H9 (cell line): ENCODE measurements around the gene ARHGAP12. TPM values are rescaled to one million over a fixed set of nuclear protein-coding genes. Genes with fewer than 3 reads are reported as not detected.

Source experiments
- DNase-seq: peaks from one replicate; pipeline ENCODE4 v3.0.0-alpha.2; 2017
- H2AFZ ChIP-seq: one replicate; pipeline ENCODE4 v1.6.1; 2013; ENCODE audit warnings: mild to moderate bottlenecking, low read length, control low read depth, moderate library complexity
- H2AK5ac ChIP-seq: 2 replicates; pipeline ENCODE4 v1.6.1; 2013; ENCODE audit warnings: low read length, control low read depth, mixed read lengths; ENCODE audit not compliant: insufficient read length
- H2BK120ac ChIP-seq: one replicate; pipeline ENCODE4 v1.6.1; 2013; ENCODE audit warnings: low read depth, mild to moderate bottlenecking, low read length, control low read depth, inconsistent platforms; ENCODE audit not compliant: poor library complexity, severe bottlenecking
- H2BK12ac ChIP-seq: 2 replicates; pipeline ENCODE4 v1.6.1; 2013; ENCODE audit warnings: low read length, control low read depth, mixed read lengths, low read depth; ENCODE audit not compliant: insufficient read length
- H2BK15ac ChIP-seq: 2 replicates; pipeline ENCODE4 v1.6.1; 2013; ENCODE audit warnings: low read depth, low read length, control low read depth
- H2BK20ac ChIP-seq: one replicate; pipeline ENCODE4 v1.6.1; 2013; ENCODE audit warnings: low read depth, mild to moderate bottlenecking, low read length, control low read depth, inconsistent platforms; ENCODE audit not compliant: poor library complexity, severe bottlenecking
- H2BK5ac ChIP-seq: 2 replicates; pipeline ENCODE4 v1.6.1; 2013; ENCODE audit warnings: low read length, control low read depth, mixed read lengths; ENCODE audit not compliant: insufficient read length
- H3K14ac ChIP-seq: 2 replicates; pipeline ENCODE4 v1.6.1; 2013; ENCODE audit warnings: low read length, control low read depth; ENCODE audit not compliant: insufficient read depth
- H3K18ac ChIP-seq: 2 replicates; pipeline ENCODE4 v1.6.1; 2013; ENCODE audit warnings: low read depth, mild to moderate bottlenecking, mixed read lengths, low read length, control low read depth; ENCODE audit not compliant: insufficient read length
- H3K23ac ChIP-seq: 2 replicates; pipeline ENCODE4 v1.6.1; 2013; ENCODE audit warnings: low read length, control low read depth, mixed read lengths, low read depth; ENCODE audit not compliant: insufficient read length
- H3K23me2 ChIP-seq: 2 replicates; pipeline ENCODE4 v1.6.1; 2013; ENCODE audit warnings: low read depth, mild to moderate bottlenecking, mixed read lengths, low read length, control low read depth; ENCODE audit not compliant: insufficient read length, poor library complexity, severe bottlenecking
- H3K27ac ChIP-seq: 2 replicates; pipeline ENCODE4 v1.5.1; 2013; ENCODE audit warnings: low read length, control low read depth, mixed read lengths, low read depth; ENCODE audit not compliant: insufficient read length
- H3K27me3 ChIP-seq: 2 replicates; pipeline ENCODE4 v1.6.1; 2013; ENCODE audit warnings: low read length, control low read depth, inconsistent platforms; ENCODE audit not compliant: insufficient read depth
- H3K4ac ChIP-seq: 2 replicates; pipeline ENCODE4 v1.6.1; 2013; ENCODE audit warnings: low read depth, mild to moderate bottlenecking, control low read depth, inconsistent platforms, low read length, moderate library complexity
- H3K4me1 ChIP-seq: 2 replicates; pipeline ENCODE4 v1.6.1; 2013; ENCODE audit warnings: low read length, control low read depth, inconsistent platforms; ENCODE audit not compliant: insufficient read depth
- H3K4me2 ChIP-seq: 2 replicates; pipeline ENCODE4 v1.6.1; 2013; ENCODE audit warnings: low read length, control low read depth, mixed read lengths; ENCODE audit not compliant: insufficient read length, insufficient read depth
- H3K56ac ChIP-seq: 2 replicates; pipeline ENCODE4 v1.6.1; 2013; ENCODE audit warnings: low read depth, mild to moderate bottlenecking, mixed read lengths, low read length, control low read depth; ENCODE audit not compliant: insufficient read length
- H3K79me1 ChIP-seq: 2 replicates; pipeline ENCODE4 v1.6.1; 2013; ENCODE audit warnings: low read depth, mild to moderate bottlenecking, moderate library complexity, low read length, control low read depth, inconsistent platforms; ENCODE audit not compliant: insufficient read depth, poor library complexity, severe bottlenecking
- H3K79me2 ChIP-seq: 2 replicates; pipeline ENCODE4 v1.6.1; 2013; ENCODE audit warnings: low read length, control low read depth, inconsistent platforms; ENCODE audit not compliant: insufficient read depth
- H3K9ac ChIP-seq: 2 replicates; pipeline ENCODE4 v1.6.1; 2013; ENCODE audit warnings: low read length, control low read depth, mixed read lengths; ENCODE audit not compliant: insufficient read length; ENCODE audit errors: extremely low read depth
- H3K9me3 ChIP-seq: one replicate; pipeline ENCODE4 v1.6.1; 2013; ENCODE audit warnings: low read depth, low read length, inconsistent platforms; ENCODE audit not compliant: control insufficient read depth
- H3T11ph ChIP-seq: one replicate; pipeline ENCODE4 v1.6.1; 2013; ENCODE audit warnings: mild to moderate bottlenecking, low read length, control low read depth, inconsistent platforms
- H4K20me1 ChIP-seq: one replicate; pipeline ENCODE4 v1.6.1; 2013; ENCODE audit not compliant: control insufficient read depth, insufficient read length, insufficient read depth
- H4K5ac ChIP-seq: 2 replicates; pipeline ENCODE4 v1.6.1; 2013; ENCODE audit warnings: low read depth, mild to moderate bottlenecking, mixed read lengths, low read length, control low read depth; ENCODE audit not compliant: insufficient read length
- H4K8ac ChIP-seq: replicated peaks from 2 replicates; pipeline ENCODE4 v1.6.1; 2013; ENCODE audit warnings: low read length, control low read depth, mixed read lengths, low read depth; ENCODE audit not compliant: insufficient read length
- H4K91ac ChIP-seq: 2 replicates; pipeline ENCODE4 v1.6.1; 2013; ENCODE audit warnings: low read depth, mild to moderate bottlenecking, moderate library complexity, mixed read lengths, low read length, control low read depth; ENCODE audit not compliant: insufficient read length
- H3K27ac Mint-ChIP-seq, 3 experiments: 2 replicates in 2 of 3; 3 replicates in 1 of 3; pipeline ENCODE4 v1.8.0; 2020 to 2021; ENCODE audit warnings: mixed read lengths in 3 of 3, mild to moderate bottlenecking in 1 of 3, moderate library complexity in 1 of 3
- H3K27me3 Mint-ChIP-seq: 2 replicates; pipeline ENCODE4 v1.8.0; 2021; ENCODE audit warnings: low read depth, mild to moderate bottlenecking, moderate library complexity, mixed read lengths
- H3K36me3 Mint-ChIP-seq, 3 experiments: 2 replicates in 2 of 3; 3 replicates in 1 of 3; pipeline ENCODE4 v1.8.0; 2020 to 2021; ENCODE audit warnings: low read depth in 3 of 3, mixed read lengths in 3 of 3; ENCODE audit not compliant: insufficient read depth in 1 of 3
- H3K4me1 Mint-ChIP-seq, 2 experiments: 2 replicates each; pipeline ENCODE4 v1.8.0; 2020; ENCODE audit warnings: mixed read lengths in 2 of 2
- H3K4me3 Mint-ChIP-seq, 2 experiments: 2 replicates in 1 of 2; 3 replicates in 1 of 2; pipeline ENCODE4 v1.8.0; 2020 to 2021; ENCODE audit warnings: mild to moderate bottlenecking in 2 of 2, mixed read lengths in 2 of 2, moderate library complexity in 1 of 2
- H3K9me3 Mint-ChIP-seq, 2 experiments: 2 replicates in 1 of 2; 3 replicates in 1 of 2; pipeline ENCODE4 v1.8.0; 2020; ENCODE audit warnings: mild to moderate bottlenecking in 2 of 2, mixed read lengths in 2 of 2, moderate library complexity in 1 of 2
- CTCF ChIP-seq: fragments of 200-600 bp; sonication (generic); conservative IDR thresholded peaks from 3 replicates; pipeline ENCODE4 v1.8.0; 2021; ENCODE audit warnings: antibody characterized with exemption, mild to moderate bottlenecking
- whole genome bisulfite sequencing: extraction: QIAGEN DNeasy Blood & Tissue Kit; methylation state at CpG from one replicate; pipeline ENCODE4 v1.1.7; 2013; ENCODE audit warnings: missing lambda C conversion rate, low lambda C conversion rate, mixed read lengths; ENCODE audit not compliant: insufficient read length; ENCODE audit errors: extremely low coverage; 5-methylcytosine and 5-hydroxymethylcytosine counted together
- total RNA-seq: library from RNA; stranded (reverse); gene quantifications from 2 replicates; pipeline ENCODE4 v1.2.1, GENCODE V29; 2021

ARHGAP12 gene
- total RNA-seq, 1 experiment from 2014 or later = 34.3 TPM

GRCh38 chr10:31910016-31910415 lies 18.6 kb downstream of the ARHGAP12 start:
- Histone ChIP-seq H2BK120ac (no peak overlapping the region), H2BK15ac (no peak overlapping the region), H3K27me3 (no peaks in the 10 kb centered on the region), H2BK5ac (no peak overlapping the region), H2BK12ac (no peak overlapping the region), H3K27ac (no peak overlapping the region), H3T11ph (no peak overlapping the region), H2AFZ (no peak overlapping the region), H4K91ac (no peak overlapping the region), H3K9ac (no peak overlapping the region), H4K5ac (no peak overlapping the region), H3K56ac (no peak overlapping the region), H3K79me2 (peaks cover 34% of the 10 kb centered on the region), H3K23me2 (no peaks in the 10 kb centered on the region), H3K23ac (no peak overlapping the region), H3K9me3 (no peaks in the 10 kb centered on the region), H3K14ac (no peak overlapping the region), H3K4me1 (peaks cover 2% of the 10 kb centered on the region; the same call in 1 of the 2 replicates), H4K20me1 (no peaks in the 10 kb centered on the region), H2AK5ac (no peak overlapping the region), H2BK20ac (no peak overlapping the region), H3K18ac (no peak overlapping the region), H3K4ac (no peak overlapping the region), H3K79me1 (peaks cover 6% of the 10 kb centered on the region), H3K4me2 (no peak overlapping the region), H4K8ac (no peak overlapping the region)
- TF ChIP-seq CTCF = no peak
- Mint-ChIP-seq H3K27me3 (no peaks in the 10 kb centered on the region), H3K27ac (no peak overlapping the region), H3K36me3 (peaks cover 10 to 34% (median 34%) of the 10 kb centered on the region in 3 experiments; a peak in 6 of 7 replicates), H3K4me1 (peaks cover 17 to 22% of the 10 kb centered on the region in 2 experiments), H3K9me3 (no peaks in the 10 kb centered on the region), H3K4me3 (no peak overlapping the region)
- no CpG with 5 or more reads among the region's 3 CpGs for WGBS
- DNase-seq = no peak
